ENCODE measurements around the gene ZRANB1.

DNA sequence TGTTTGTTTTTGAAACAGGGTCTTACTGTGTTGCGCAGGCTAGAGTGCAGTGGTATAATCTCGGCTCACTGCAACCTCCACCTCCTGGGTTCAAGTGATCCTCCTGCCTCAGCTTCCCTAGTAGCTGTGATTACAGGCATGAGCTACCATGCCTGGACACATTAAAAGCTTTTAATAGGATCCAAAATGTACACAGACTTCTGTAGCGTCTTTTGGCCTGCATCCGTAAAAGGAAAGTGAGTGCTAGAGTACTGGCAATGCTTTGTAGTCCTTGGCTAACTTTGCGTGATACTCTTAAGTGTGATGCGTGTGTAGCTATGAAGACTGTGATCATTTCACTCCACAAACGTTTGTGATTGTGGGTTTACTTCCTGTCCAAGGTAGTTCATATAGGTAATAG, 13.3 kb downstream of the ZRANB1 start:
- TF ChIP-seq GATA2 (IDR thresholded peaks at IDR 0.05; ENCODE audit: low read depth, low read length) (no peak), GATA3 (IDR thresholded peaks at IDR 0.05; ENCODE audit: low read depth, low read length) (no peak)
